GM21723 (cell line): ENCODE measurements around the gene TOLLIP.

Experiments
- ATAC-seq: cut with Tn5 transposase; IDR thresholded peaks from one replicate; pipeline ENCODE4 v1.9.1; 2021; ENCODE audit warnings: mild to moderate bottlenecking, moderate library complexity; ENCODE audit not compliant: unreplicated experiment

Gene TOLLIP

GRCh38 chr11:1283906-1284305 lies 25.5 kb downstream of the TOLLIP start:
- ATAC-seq, result no peak

GRCh38 chr11:1283091-1283511 lies 26.3 kb downstream of the TOLLIP start:
- no peak for ATAC-seq

GRCh38 chr11:1281974-1282365 lies 27.5 kb downstream of the TOLLIP start:
- no peak for ATAC-seq

- ATAC-seq, result no peak
These were observed 28.0 kb downstream of the TOLLIP start for GRCh38 chr11:1281326-1281973.

GRCh38 chr11:1280116-1281035 lies 29.1 kb downstream of the TOLLIP start:
- no peak for ATAC-seq

- no peak for ATAC-seq
These were observed 29.8 kb downstream of the TOLLIP start for GRCh38 chr11:1279674-1280055.

GRCh38 chr11:1278766-1279673 lies 30.4 kb downstream of the TOLLIP start:
- no peak for ATAC-seq

- no peak for ATAC-seq
These were observed 31.4 kb downstream of the TOLLIP start for GRCh38 chr11:1277936-1278512.

- no peak for ATAC-seq
These were observed 32.4 kb downstream of the TOLLIP start for GRCh38 chr11:1276866-1277615.

- ATAC-seq, result no peak
These were observed 33.2 kb downstream of the TOLLIP start for GRCh38 chr11:1276041-1276790.

- no peak for ATAC-seq
These were observed 34.4 kb downstream of the TOLLIP start for GRCh38 chr11:1275021-1275420.

GRCh38 chr11:1274501-1274900 lies 34.9 kb downstream of the TOLLIP start:
- no peak for ATAC-seq

- no peak for ATAC-seq
These were observed 36.9 kb downstream of the TOLLIP start for GRCh38 chr11:1272531-1272930.

GRCh38 chr11:1271927-1272326 lies 37.5 kb downstream of the TOLLIP start:
- ATAC-seq, result no peak

GRCh38 chr11:1271406-1271805 lies 38.0 kb downstream of the TOLLIP start:
- no peak for ATAC-seq

- no peak for ATAC-seq
These were observed 38.4 kb downstream of the TOLLIP start for GRCh38 chr11:1271002-1271401.

GRCh38 chr11:1270476-1270875 lies 39.0 kb downstream of the TOLLIP start:
- ATAC-seq, result no peak

- no peak for ATAC-seq
These were observed 39.5 kb downstream of the TOLLIP start for GRCh38 chr11:1269957-1270356.

GRCh38 chr11:1267441-1268100 lies 41.9 kb downstream of the TOLLIP start:
- no peak for ATAC-seq
